BLaER1 treated with 17β-estradiol and CSF1 and Interleukin-3, amounts not matched to agents 10 nM and 100 nM (cell line): Measurements from ENCODE around the gene ARHGEF19.
A peak's percentile ranks its signal among the peaks of the same experiment; 100 is the strongest.
"Not testable (repeated sequence)": the region's sequence is repeated elsewhere in the genome, so short reads cannot be mapped to it uniquely, and the experiment has no call there.

Experiments used
- H3K27ac ChIP-seq, 11 experiments: shearing (Covaris generic); formaldehyde crosslinking; 2 replicates each; pipeline ENCODE4 v1.8.1; 2022
- H3K27me3 ChIP-seq, 11 experiments: shearing (Covaris generic); formaldehyde crosslinking; 2 replicates each; pipeline ENCODE4 v1.8.1; 2022
- H3K36me3 ChIP-seq, 11 experiments: shearing (Covaris generic); formaldehyde crosslinking; 2 replicates each; pipeline ENCODE4 v1.8.1; 2022
- H3K4me1 ChIP-seq, 10 experiments: shearing (Covaris generic); formaldehyde crosslinking; 2 replicates each; pipeline ENCODE4 v1.8.1; 2022
- H3K4me2 ChIP-seq, 11 experiments: shearing (Covaris generic); formaldehyde crosslinking; 2 replicates each; pipeline ENCODE4 v1.8.1; 2022
- H3K4me3 ChIP-seq, 10 experiments: shearing (Covaris generic); formaldehyde crosslinking; 2 replicates each; pipeline ENCODE4 v1.8.1; 2022
- H3K9ac ChIP-seq, 11 experiments: shearing (Covaris generic); formaldehyde crosslinking; 2 replicates each; pipeline ENCODE4 v1.8.1; 2022
- H3K9me3 ChIP-seq, 11 experiments: shearing (Covaris generic); formaldehyde crosslinking; replicated peaks in 1 of 11; 2 replicates each; pipeline ENCODE4 v1.8.1; 2022
- H4K20me1 ChIP-seq, 11 experiments: shearing (Covaris generic); formaldehyde crosslinking; 2 replicates each; pipeline ENCODE4 v1.8.1; 2022
- Cebpa-rat ChIP-seq, 11 experiments: shearing (Covaris generic); IDR thresholded peaks; 2 replicates each; pipeline ENCODE4 v1.8.1; 2022

The ARHGEF19 gene

DNA sequence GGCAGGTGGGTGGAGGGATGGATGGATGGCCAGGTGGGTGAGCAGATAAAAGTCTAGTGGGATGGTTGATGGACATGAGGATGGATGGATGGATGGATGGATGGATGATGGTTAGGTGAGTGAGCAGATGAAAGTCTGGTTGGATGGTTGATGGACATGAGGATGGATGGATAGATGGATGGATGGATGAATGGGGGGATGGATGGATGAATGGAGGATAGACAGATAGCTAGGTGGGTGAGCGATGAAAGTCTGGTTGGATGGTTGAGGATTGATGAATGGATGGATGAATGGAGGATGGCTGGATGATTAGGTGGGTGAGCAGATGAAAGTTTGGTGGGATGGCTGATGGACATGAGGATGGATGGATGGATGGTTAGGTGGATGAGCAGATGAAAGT is 9.0 kb upstream of the ARHGEF19 start:
- H3K4me1 ChIP-seq: peaks cover 7 to 41% (median 23%) of the 10 kb centered on the region in 10 experiments; a peak in 19 of 20 replicates
- peaks cover 0 to 6% (median 0%) of the 10 kb centered on the region in 11 experiments; a peak in 3 of 22 replicates for H3K36me3 ChIP-seq
- peaks cover 6 to 9% (median 8%) of the 10 kb centered on the region in 11 experiments for H3K9me3 ChIP-seq
- TF ChIP-seq Cebpa-rat (IDR thresholded peaks at IDR 0.05): no peak
- H4K20me1 ChIP-seq: no peaks in the 10 kb centered on the region
- H3K27ac ChIP-seq: no peak overlapping the region
- H3K9ac ChIP-seq: no peak overlapping the region
- H3K4me2 ChIP-seq: no peak overlapping the region
- peaks cover 0 to 3% (median 0%) of the 10 kb centered on the region in 11 experiments; a peak in 2 of 22 replicates for H3K27me3 ChIP-seq
- H3K4me3 ChIP-seq: no peak overlapping the region

DNA sequence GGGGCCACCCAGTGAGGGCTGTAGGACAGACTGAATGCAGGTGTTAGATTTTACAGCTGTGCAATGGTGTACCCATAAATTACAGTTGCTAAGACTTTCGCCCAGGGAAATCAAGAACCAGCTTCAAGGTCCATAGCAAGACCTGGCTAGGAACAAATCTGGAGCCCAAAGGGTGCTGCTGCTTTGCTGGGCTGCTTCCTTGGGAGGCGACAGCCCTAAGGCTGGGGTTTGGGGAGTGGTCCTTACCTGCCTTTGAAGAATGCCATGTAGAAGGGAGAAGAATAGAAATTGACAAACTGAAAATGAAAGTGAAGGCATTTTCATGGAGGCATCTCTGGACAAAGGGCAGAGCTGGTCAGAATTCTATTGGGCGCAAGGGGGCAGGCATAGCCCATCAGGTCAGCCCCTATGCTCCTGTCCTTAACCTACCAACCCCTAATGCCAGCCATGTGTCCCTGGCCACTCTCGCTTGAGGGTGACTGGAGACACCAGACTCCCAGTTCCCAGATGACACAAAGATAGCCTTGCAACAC is 7.6 kb upstream of the ARHGEF19 start:
- Histone ChIP-seq H3K4me2 (peak overlapping the region in 8 of 11 experiments; percentile 0 to 31 (median 22); a peak in 4 of 22 replicates), H3K4me3 (no peak overlapping the region), H3K9me3 (no peaks in the 10 kb centered on the region), H4K20me1 (no peaks in the 10 kb centered on the region), H3K9ac (no peak overlapping the region; a peak in 1 of 22 replicates), H3K27me3 (peaks cover 0 to 9% (median 0%) of the 10 kb centered on the region in 11 experiments; a peak in 6 of 22 replicates), H3K36me3 (no peaks in the 10 kb centered on the region), H3K4me1 (peaks cover 11 to 47% (median 30%) of the 10 kb centered on the region in 10 experiments; a peak in 19 of 20 replicates), H3K27ac (no peak overlapping the region; a peak in 1 of 22 replicates)
- no peak for TF ChIP-seq Cebpa-rat (IDR thresholded peaks at IDR 0.05)

DNA sequence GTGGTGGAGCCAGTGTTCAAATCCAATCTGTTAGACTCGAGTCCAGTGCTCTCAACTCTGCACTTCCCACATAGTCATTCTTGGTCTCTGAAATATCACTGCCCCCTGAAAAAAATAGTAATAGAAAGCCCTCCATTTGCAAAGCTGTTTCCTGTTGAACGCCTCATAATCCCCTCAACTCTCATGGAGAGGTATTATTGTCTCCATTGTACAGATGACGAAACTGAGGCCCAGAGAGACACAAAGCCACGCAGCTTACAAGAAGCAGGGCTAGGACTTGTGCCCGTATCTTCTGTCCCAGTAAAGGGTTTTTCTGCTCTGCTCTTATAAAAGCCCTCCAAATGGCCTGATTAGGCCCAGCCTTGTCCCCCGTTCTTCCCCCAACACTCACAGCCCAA is 6.2 kb upstream of the ARHGEF19 start:
- H3K27ac ChIP-seq: no peak overlapping the region
- H4K20me1 ChIP-seq: no peaks in the 10 kb centered on the region
- H3K36me3 ChIP-seq: no peaks in the 10 kb centered on the region
- H3K4me2 ChIP-seq: peak overlapping the region in 1 of 11 experiments; percentile 81; a peak in 1 of 22 replicates
- H3K4me3 ChIP-seq: no peak overlapping the region
- peaks cover 0 to 9% (median 0%) of the 10 kb centered on the region in 11 experiments; a peak in 6 of 22 replicates for H3K27me3 ChIP-seq
- no peak for TF ChIP-seq Cebpa-rat (IDR thresholded peaks at IDR 0.05)
- H3K9me3 ChIP-seq: no peaks in the 10 kb centered on the region
- peaks cover 11 to 40% (median 28%) of the 10 kb centered on the region in 10 experiments; a peak in 19 of 20 replicates for H3K4me1 ChIP-seq
- no peak overlapping the region for H3K9ac ChIP-seq

DNA sequence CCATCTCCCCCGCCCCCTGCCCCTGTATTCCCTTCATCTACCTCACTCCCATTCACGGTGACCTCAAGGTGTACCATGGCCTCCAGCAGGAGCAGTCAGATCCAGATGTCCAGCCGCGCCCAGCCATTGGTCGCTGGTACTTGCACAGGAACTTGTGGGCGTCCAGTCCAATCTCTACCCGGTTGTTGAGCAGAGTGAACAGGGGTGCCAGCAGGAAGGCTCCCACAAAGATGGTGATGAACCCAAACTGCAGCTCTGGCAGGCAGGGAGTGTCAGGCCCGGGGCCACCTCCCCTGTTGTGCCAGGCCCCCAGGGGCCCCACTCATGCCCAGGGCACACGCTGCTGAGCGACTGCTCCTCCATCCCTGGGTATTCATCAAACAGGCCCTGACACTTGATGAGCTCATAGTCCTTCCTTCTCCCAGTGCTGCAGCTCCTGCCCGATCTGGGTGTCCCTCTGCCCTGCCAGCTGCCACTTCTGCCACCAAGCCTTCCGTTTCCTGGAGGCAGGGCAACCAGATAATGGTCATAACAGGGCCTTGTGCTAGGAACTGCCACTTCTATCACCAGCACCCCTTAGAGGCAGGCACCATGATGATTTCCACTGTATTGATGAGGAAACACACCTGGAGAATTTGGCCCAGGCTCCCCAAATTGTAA is 5.7 kb upstream of the ARHGEF19 start:
- Histone ChIP-seq H3K4me3 (no peak overlapping the region), H3K9ac (no peak overlapping the region), H3K4me2 (peak overlapping the region in 10 of 11 experiments; percentile 32 to 81 (median 57); a peak in 15 of 22 replicates), H3K27me3 (peaks cover 0 to 9% (median 0%) of the 10 kb centered on the region in 11 experiments; a peak in 6 of 22 replicates), H3K27ac (peak overlapping the region in 1 of 11 experiments; percentile 22; a peak in 1 of 22 replicates), H3K9me3 (no peaks in the 10 kb centered on the region), H4K20me1 (no peaks in the 10 kb centered on the region), H3K4me1 (peaks cover 11 to 40% (median 28%) of the 10 kb centered on the region in 10 experiments; a peak in 19 of 20 replicates), H3K36me3 (no peaks in the 10 kb centered on the region)
- no peak for TF ChIP-seq Cebpa-rat (IDR thresholded peaks at IDR 0.05)

DNA sequence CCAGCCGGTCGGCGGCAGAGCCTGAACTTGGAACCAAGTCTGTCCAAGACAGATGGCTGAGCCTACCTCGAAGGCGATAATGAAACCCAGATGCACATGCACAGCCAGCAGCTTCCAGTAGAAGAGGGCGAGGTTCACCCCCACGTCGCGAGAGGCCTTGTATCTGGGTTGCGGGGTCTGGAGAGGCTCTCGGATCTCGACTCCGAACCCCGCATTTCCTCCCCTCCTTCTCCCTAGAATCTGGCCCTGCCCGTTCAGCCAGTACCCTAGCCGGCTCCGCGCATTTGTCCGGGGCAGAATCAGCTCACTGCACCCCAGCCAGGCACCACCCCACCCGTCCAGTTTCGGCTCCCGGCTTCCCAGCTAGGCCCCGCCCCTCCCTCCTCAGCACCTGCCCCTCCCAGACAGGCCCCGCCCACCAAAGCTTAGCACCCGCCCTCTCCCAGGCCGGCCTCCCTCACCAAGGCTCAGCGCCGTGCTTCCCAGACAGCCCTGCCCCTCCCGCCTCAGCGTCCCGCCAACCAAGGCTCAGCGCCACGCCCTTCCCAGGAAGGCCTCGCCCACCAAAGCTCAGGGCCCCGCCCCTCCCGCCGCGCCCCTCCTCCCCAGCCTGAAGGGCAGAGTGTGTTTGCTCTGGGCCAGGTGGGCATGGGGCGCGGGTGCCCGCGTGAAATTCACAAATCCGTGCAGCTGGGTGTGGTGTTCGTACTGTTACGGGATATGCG is 4.8 kb upstream of the ARHGEF19 start:
- H3K9ac ChIP-seq: peak overlapping the region in 8 of 11 experiments; percentile 24 to 59 (median 45); a peak in 9 of 22 replicates
- peaks cover 0 to 9% (median 0%) of the 10 kb centered on the region in 11 experiments; a peak in 6 of 22 replicates for H3K27me3 ChIP-seq
- TF ChIP-seq Cebpa-rat (IDR thresholded peaks at IDR 0.05): no peak
- peak overlapping the region; percentile 17 to 64 (median 50); a peak in 18 of 20 replicates for H3K4me3 ChIP-seq
- no peaks in the 10 kb centered on the region for H4K20me1 ChIP-seq
- no peaks in the 10 kb centered on the region for H3K9me3 ChIP-seq
- H3K4me2 ChIP-seq: peak overlapping the region; percentile 55 to 87 (median 76)
- peaks cover 15 to 40% (median 31%) of the 10 kb centered on the region in 10 experiments for H3K4me1 ChIP-seq
- H3K27ac ChIP-seq: peak overlapping the region in 3 of 11 experiments; percentile 17 to 51 (median 37); a peak in 6 of 22 replicates
- no peaks in the 10 kb centered on the region for H3K36me3 ChIP-seq

DNA sequence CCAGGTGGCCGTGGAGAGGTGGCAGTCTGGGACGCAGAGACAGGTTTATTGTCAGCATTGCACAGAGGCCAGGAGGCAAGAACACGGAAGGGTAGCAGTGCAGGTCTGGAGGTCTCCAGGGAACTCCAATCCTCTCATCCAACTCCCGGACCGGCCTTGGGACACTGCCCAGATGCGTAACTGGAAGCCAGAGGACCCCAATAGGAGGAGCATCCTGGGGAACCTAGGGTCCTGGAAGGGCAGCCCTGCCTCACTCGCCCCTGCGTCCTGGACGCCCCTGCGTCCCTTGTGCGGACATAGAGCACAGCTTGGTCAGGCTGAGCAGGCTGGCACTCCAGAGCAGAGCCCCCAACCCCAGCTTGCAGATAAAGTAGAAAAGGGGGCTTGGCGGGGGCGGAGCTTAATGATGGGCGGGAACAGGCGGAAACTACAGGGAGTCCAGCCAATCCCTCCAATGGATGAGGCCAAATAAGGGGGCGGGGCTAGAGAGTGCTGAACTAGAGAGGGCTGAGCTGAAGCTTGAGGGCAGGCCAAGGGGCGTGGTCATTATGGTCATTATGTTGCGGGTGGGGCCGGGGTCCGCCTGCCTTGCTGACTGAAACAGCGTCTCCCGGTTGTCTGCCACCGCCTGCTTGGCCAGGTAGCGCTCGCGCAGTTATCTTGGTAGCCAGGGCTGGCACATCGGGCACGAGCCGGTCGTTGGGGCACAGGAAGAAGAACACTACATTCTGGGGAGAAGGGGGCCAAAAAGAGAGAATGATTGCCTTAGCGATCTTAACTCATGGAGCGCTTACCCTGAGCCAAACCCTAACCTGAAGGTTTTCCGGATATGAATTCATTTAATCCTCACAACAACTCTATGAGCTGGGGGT is 3.7 kb upstream of the ARHGEF19 start:
- H3K4me1 ChIP-seq: peaks cover 16 to 40% (median 31%) of the 10 kb centered on the region in 10 experiments
- no peak overlapping the region for H3K27ac ChIP-seq
- TF ChIP-seq Cebpa-rat (IDR thresholded peaks at IDR 0.05): no peak
- no peaks in the 10 kb centered on the region for H4K20me1 ChIP-seq
- H3K36me3 ChIP-seq: no peaks in the 10 kb centered on the region
- H3K4me2 ChIP-seq: peak overlapping the region; percentile 55 to 87 (median 76)
- peak overlapping the region in 2 of 11 experiments; percentile 31 to 46; a peak in 2 of 22 replicates for H3K9ac ChIP-seq
- H3K4me3 ChIP-seq: peak overlapping the region in 5 of 10 experiments; percentile 28 to 55 (median 50); a peak in 6 of 20 replicates
- H3K9me3 ChIP-seq: no peaks in the 10 kb centered on the region
- H3K27me3 ChIP-seq: peaks cover 0 to 9% (median 0%) of the 10 kb centered on the region in 11 experiments; a peak in 6 of 22 replicates

DNA sequence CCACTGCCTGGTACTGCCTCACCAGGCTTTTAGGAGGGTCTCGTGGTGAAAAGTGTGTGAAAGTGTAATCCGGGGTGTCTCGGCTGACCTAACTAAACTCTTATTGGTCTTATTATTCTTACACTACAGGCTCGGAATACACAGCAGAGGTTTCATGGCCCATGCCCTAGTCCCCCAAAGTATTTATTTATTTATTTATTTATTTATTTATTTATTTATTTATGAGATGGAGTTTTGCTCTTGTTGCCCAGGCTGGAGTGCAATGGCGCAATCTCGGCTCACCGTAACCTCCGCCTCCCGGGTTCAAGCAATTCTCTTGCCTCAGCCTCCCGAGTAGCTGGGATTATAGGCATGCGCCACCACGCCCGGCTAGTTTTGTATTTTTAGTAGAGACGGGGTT is 2.8 kb upstream of the ARHGEF19 start:
- H3K36me3 ChIP-seq, H4K20me1 ChIP-seq, H3K9ac ChIP-seq, H3K9me3 ChIP-seq, H3K27me3 ChIP-seq, H3K27ac ChIP-seq, H3K4me2 ChIP-seq, H3K4me3 ChIP-seq: not testable (repeated sequence)
- H3K4me1 ChIP-seq: peaks cover 15 to 39% (median 30%) of the 10 kb centered on the region in 10 experiments

DNA sequence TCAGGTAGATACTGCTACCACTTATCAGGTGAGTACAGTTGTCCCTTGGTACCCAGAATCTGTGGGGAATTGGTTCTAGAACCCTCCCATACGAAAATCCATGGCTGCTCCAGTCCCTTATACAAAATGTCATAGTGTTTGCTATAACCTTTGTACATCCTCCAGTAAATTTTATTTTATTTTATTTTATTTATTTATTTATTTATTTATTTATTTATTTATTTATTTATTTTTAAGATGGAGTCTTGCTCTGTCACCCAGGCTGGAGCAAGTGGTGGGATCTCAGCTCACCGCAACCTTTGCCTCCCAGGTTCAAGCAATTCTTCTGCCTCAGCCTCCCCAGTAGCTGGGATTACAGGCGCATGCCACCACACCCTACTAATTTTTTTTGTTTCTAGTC is 1.1 kb upstream of the ARHGEF19 start:
- not testable (repeated sequence) for H3K4me3 ChIP-seq, H3K27ac ChIP-seq, H3K9me3 ChIP-seq, H3K9ac ChIP-seq, H3K4me2 ChIP-seq, H3K36me3 ChIP-seq, H3K27me3 ChIP-seq, H4K20me1 ChIP-seq
- peaks cover 14 to 39% (median 31%) of the 10 kb centered on the region in 10 experiments for H3K4me1 ChIP-seq
